K562 (cell line): ENCODE results near the gene MCM9. TPM values are rescaled to one million over a fixed set of nuclear protein-coding genes. Genes with fewer than 3 reads are reported as not detected.

ENCODE experiments used
- ARNT ChIP-seq, 2 experiments: fragments of 450-650 bp; IDR thresholded peaks; 2 replicates each; pipeline ENCODE4 v1.6.1; 2016; ENCODE audit warnings: mild to moderate bottlenecking in 1 of 2
- DIDO1 ChIP-seq: fragments of 450-650 bp; IDR thresholded peaks from 2 replicates; pipeline ENCODE4 v1.6.1; 2016; ENCODE audit warnings: low read depth, missing biosample characterization, missing genetic modification characterization
- DPF2 ChIP-seq: fragments of 450-650 bp; IDR thresholded peaks from 2 replicates; pipeline ENCODE4 v1.6.1; 2016
- FOSL1 ChIP-seq: fragments of 200-800 bp; sonication (Bioruptor generic); conservative IDR thresholded peaks from 2 replicates; pipeline ENCODE4 v1.6.1; 2016; ENCODE audit warnings: missing genetic modification characterization, missing compliant biosample characterization
- FOXA1 ChIP-seq: fragments of 450-650 bp; IDR thresholded peaks from 2 replicates; pipeline ENCODE4 v1.6.1; 2016; ENCODE audit warnings: mild to moderate bottlenecking, borderline replicate concordance
- HMG20B ChIP-seq: fragments of 250-450 bp; sonication (Bioruptor Pico); IDR thresholded peaks from 2 replicates; pipeline ENCODE4 v1.5.0; 2021; ENCODE audit warnings: mild to moderate bottlenecking
- LEF1 ChIP-seq: fragments of 450-650 bp; IDR thresholded peaks from 2 replicates; pipeline ENCODE4 v1.6.1; 2016; ENCODE audit warnings: mild to moderate bottlenecking
- NFE2 ChIP-seq: IDR thresholded peaks from 2 replicates; pipeline ENCODE4 v1.6.1; 2014; ENCODE audit warnings: antibody characterized with exemption, low read depth
- PCBP1 ChIP-seq: fragments of 200-400 bp; formaldehyde crosslinking; IDR thresholded peaks from 2 replicates; pipeline ENCODE4 v1.6.1; 2018; ENCODE audit warnings: mild to moderate bottlenecking, low read depth, low read length; ENCODE audit not compliant: poor library complexity, severe bottlenecking
- PHB2 ChIP-seq: fragments of 450-650 bp; IDR thresholded peaks from 2 replicates; pipeline ENCODE4 v1.6.1; 2017; ENCODE audit warnings: low read depth
- POLR2A ChIP-seq: fragments of 450-650 bp; conservative IDR thresholded peaks from 2 replicates; pipeline ENCODE4 v1.6.1; 2016
- POLR2AphosphoS5 ChIP-seq: IDR thresholded peaks from 2 replicates; pipeline ENCODE4 v1.6.1; 2011; ENCODE audit warnings: mild to moderate bottlenecking, low read depth, low read length, moderate library complexity; ENCODE audit not compliant: control insufficient read depth, insufficient read depth
- POLR2G ChIP-seq: fragments of 200-400 bp; formaldehyde crosslinking; IDR thresholded peaks from 2 replicates; pipeline ENCODE4 v1.6.1; 2017; ENCODE audit warnings: low read depth, mild to moderate bottlenecking, antibody characterized with exemption, low read length, moderate library complexity
- RFX5 ChIP-seq: IDR thresholded peaks from 2 replicates; pipeline ENCODE4 v1.6.1; 2011; ENCODE audit warnings: low read depth, mild to moderate bottlenecking, improper control_type of control experiment, low read length
- ZBTB1 ChIP-seq: sonication (generic); formaldehyde crosslinking; IDR thresholded peaks from 2 replicates; pipeline ENCODE4 v1.8.1; 2023; ENCODE audit warnings: missing genetic modification reagents, low read depth, mild to moderate bottlenecking, borderline replicate concordance
- ZNF24 ChIP-seq: fragments of 450-650 bp; IDR thresholded peaks from 2 replicates; pipeline ENCODE4 v1.6.1; 2016
- ZNF354B ChIP-seq: fragments of 250-450 bp; sonication (Bioruptor Pico); IDR thresholded peaks from 2 replicates; pipeline ENCODE4 v1.4.0; 2020
- ZNF780A ChIP-seq: fragments of 250-450 bp; sonication (Bioruptor Pico); IDR thresholded peaks from 2 replicates; pipeline ENCODE4 v1.5.0; 2021; ENCODE audit warnings: mild to moderate bottlenecking
- polyA plus RNA-seq, 8 experiments: library from polyadenylated mRNA; depleted of rRNA in 4 of 8; stranded (reverse) in 5 of 8; unstranded in 3 of 8; fragments of >200 nt; fragmentation: Nextera tagmentation in 2 of 8; fragmentation: Illumina TruSeq in 1 of 8; extraction: Ambion mirVana in 2 of 8; extraction: Trizol in 1 of 8; gene quantifications; 2 replicates each; pipeline versions ENCODE4 v1.2.1 to v1.2.3, GENCODE V29; 2011 to 2014; ENCODE audit warnings: inconsistent platforms in 1 of 8, missing spikeins in 1 of 8
- total RNA-seq, 7 experiments: library from RNA; depleted of rRNA in 6 of 7; stranded (reverse); fragments of >200 nt in 6 of 7; fragmentation: Illumina TruSeq in 2 of 7; extraction: Trizol in 2 of 7; gene quantifications; 2 replicates each; pipeline versions ENCODE4 v1.2.1 to v1.2.3, GENCODE V29; 2011 to 2021; ENCODE audit warnings: low replicate concordance in 1 of 7
- TF ChIP-seq, protein P1 (sequence below), 2 experiments: fragments of 450-650 bp in 1 of 2; sonication (generic) in 1 of 2; formaldehyde crosslinking in 1 of 2; IDR thresholded peaks in 1 of 2; conservative IDR thresholded peaks in 1 of 2; 2 replicates each; pipeline versions ENCODE4 v1.6.1 to v1.8.1; 2016 to 2023; ENCODE audit warnings: mild to moderate bottlenecking in 2 of 2, moderate library complexity in 2 of 2, inconsistent platforms in 1 of 2, missing genetic modification reagents in 1 of 2
- TF ChIP-seq, protein P2 (sequence below): fragments of 250-450 bp; sonication (Bioruptor Pico); IDR thresholded peaks from 2 replicates; pipeline ENCODE4 v1.8.0; 2021; ENCODE audit warnings: moderate library complexity, mild to moderate bottlenecking, inconsistent platforms
- TF ChIP-seq, protein P3 (sequence below): fragments of 450-650 bp; formaldehyde crosslinking; conservative IDR thresholded peaks from 2 replicates; pipeline ENCODE4 v1.4.0; 2022; ENCODE audit warnings: mild to moderate bottlenecking, missing genetic modification characterization
- TF ChIP-seq, protein P4 (sequence below): fragments of 250-450 bp; sonication (Bioruptor Pico); IDR thresholded peaks from 2 replicates; pipeline ENCODE4 v1.8.0; 2022; ENCODE audit warnings: inconsistent platforms
- TF ChIP-seq, protein P5 (sequence below): fragments of 250-450 bp; sonication (Bioruptor Pico); IDR thresholded peaks from 2 replicates; pipeline ENCODE4 v1.8.0; 2021; ENCODE audit warnings: mild to moderate bottlenecking, moderate library complexity

Gene MCM9
- total and polyA plus RNA-seq, 9 of the 15 experiments (the other 6 are each of a cell fraction or from before 2014, with no cell fraction given) = 4.8 to 16.7 (median 11.6) TPM

DNA sequence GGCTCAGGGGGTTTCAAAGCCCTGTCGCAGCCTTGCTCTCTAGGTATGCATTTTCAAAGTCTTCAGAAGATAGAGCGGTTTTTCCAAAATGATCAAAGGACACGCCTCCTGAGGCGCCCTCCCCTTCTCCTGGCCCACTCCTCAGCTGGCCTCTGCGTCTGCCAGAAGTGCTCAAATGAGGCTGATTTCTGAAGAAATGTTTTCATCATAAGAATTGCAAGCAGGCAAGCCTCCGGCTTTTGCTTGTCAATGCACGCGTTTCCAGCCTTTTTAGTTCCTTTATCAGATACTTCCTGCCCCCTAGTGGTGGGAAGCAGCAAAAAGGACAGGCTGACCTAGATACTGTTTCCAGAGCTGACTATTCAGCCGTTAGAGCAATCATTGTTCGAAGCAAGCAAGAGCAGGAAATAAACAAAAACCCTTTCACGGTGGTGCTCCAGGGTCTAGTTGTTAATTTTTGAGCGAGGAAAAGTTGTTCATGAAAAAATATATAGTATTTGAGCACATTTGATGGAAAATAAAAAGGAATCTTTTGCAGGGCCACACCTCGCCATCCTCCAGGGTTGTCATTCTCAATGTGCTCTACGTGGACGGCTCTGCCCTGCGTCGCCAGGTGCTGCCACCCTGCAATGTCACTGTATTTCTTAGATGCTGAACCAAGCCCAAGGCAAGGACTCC is 134.4 kb downstream of the MCM9 start (continued):
- TF ChIP-seq, protein P1, sequence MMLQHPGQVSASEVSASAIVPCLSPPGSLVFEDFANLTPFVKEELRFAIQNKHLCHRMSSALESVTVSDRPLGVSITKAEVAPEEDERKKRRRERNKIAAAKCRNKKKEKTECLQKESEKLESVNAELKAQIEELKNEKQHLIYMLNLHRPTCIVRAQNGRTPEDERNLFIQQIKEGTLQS (IDR thresholded peaks at IDR 0.05) = no peak
- TF ChIP-seq, protein P1 (CRISPR knock-in tag; conservative IDR thresholded peaks at IDR 0.05) = no peak
- TF ChIP-seq LEF1 (no peak), PHB2 (no peak), PCBP1 (no peak), POLR2A (no peak), ZNF354B (no peak), ZNF24 (peak; percentile 26; the same call in 1 of the 2 replicates), FOXA1 (no peak), FOSL1 (no peak), ZNF780A (CRISPR knock-in tag) (no peak), ZBTB1 (CRISPR knock-in tag) (no peak), ARNT (IDR thresholded peaks at IDR 0.05) (peak in 1 of 2 experiments; percentile 50; a peak in 1 of 4 replicates), NFE2 (no peak), POLR2G (no peak), RFX5 (no peak), DPF2 (no peak), DIDO1 (tag) (no peak), HMG20B (no peak), POLR2AphosphoS5 (no peak)
- TF ChIP-seq, protein P2, sequence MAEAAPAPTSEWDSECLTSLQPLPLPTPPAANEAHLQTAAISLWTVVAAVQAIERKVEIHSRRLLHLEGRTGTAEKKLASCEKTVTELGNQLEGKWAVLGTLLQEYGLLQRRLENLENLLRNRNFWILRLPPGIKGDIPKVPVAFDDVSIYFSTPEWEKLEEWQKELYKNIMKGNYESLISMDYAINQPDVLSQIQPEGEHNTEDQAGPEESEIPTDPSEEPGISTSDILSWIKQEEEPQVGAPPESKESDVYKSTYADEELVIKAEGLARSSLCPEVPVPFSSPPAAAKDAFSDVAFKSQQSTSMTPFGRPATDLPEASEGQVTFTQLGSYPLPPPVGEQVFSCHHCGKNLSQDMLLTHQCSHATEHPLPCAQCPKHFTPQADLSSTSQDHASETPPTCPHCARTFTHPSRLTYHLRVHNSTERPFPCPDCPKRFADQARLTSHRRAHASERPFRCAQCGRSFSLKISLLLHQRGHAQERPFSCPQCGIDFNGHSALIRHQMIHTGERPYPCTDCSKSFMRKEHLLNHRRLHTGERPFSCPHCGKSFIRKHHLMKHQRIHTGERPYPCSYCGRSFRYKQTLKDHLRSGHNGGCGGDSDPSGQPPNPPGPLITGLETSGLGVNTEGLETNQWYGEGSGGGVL (CRISPR knock-in tag) = no peak
- TF ChIP-seq, protein P3, sequence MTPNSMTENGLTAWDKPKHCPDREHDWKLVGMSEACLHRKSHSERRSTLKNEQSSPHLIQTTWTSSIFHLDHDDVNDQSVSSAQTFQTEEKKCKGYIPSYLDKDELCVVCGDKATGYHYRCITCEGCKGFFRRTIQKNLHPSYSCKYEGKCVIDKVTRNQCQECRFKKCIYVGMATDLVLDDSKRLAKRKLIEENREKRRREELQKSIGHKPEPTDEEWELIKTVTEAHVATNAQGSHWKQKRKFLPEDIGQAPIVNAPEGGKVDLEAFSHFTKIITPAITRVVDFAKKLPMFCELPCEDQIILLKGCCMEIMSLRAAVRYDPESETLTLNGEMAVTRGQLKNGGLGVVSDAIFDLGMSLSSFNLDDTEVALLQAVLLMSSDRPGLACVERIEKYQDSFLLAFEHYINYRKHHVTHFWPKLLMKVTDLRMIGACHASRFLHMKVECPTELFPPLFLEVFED (CRISPR knock-in tag) = no peak
- TF ChIP-seq, protein P4, sequence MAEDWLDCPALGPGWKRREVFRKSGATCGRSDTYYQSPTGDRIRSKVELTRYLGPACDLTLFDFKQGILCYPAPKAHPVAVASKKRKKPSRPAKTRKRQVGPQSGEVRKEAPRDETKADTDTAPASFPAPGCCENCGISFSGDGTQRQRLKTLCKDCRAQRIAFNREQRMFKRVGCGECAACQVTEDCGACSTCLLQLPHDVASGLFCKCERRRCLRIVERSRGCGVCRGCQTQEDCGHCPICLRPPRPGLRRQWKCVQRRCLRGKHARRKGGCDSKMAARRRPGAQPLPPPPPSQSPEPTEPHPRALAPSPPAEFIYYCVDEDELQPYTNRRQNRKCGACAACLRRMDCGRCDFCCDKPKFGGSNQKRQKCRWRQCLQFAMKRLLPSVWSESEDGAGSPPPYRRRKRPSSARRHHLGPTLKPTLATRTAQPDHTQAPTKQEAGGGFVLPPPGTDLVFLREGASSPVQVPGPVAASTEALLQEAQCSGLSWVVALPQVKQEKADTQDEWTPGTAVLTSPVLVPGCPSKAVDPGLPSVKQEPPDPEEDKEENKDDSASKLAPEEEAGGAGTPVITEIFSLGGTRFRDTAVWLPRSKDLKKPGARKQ = no peak
- TF ChIP-seq, protein P5, sequence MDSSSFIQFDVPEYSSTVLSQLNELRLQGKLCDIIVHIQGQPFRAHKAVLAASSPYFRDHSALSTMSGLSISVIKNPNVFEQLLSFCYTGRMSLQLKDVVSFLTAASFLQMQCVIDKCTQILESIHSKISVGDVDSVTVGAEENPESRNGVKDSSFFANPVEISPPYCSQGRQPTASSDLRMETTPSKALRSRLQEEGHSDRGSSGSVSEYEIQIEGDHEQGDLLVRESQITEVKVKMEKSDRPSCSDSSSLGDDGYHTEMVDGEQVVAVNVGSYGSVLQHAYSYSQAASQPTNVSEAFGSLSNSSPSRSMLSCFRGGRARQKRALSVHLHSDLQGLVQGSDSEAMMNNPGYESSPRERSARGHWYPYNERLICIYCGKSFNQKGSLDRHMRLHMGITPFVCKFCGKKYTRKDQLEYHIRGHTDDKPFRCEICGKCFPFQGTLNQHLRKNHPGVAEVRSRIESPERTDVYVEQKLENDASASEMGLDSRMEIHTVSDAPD (CRISPR knock-in tag) = no peak
